Neutrophil (primary cell): ENCODE measurements around the gene RAB3GAP2.
"Not testable (repeated sequence)": the region's sequence is repeated elsewhere in the genome, so short reads cannot be mapped to it uniquely, and the experiment has no call there.

Experiments used
- H3K27ac ChIP-seq: fragments of 200-600 bp; sonication (generic); 2 replicates; pipeline ENCODE4 v1.5.1; 2016; ENCODE audit warnings: mild to moderate bottlenecking, moderate library complexity
- H3K27me3 ChIP-seq: fragments of 200-600 bp; sonication (generic); 2 replicates; pipeline ENCODE4 v1.6.0; 2016; ENCODE audit warnings: mild to moderate bottlenecking
- H3K36me3 ChIP-seq: fragments of 200-600 bp; sonication (generic); 2 replicates; pipeline ENCODE4 v1.5.1; 2017
- H3K4me1 ChIP-seq, 2 experiments: fragments of 200-600 bp in 1 of 2; sonication (generic) in 1 of 2; 1 replicate in 1 of 2; 2 replicates in 1 of 2; pipeline versions ENCODE4 v1.5.1 to v1.6.1; 2013 to 2016; ENCODE audit warnings: low read depth in 1 of 2, low read length in 1 of 2, mild to moderate bottlenecking in 1 of 2, moderate library complexity in 1 of 2; ENCODE audit not compliant: control insufficient read depth in 1 of 2, insufficient read depth in 1 of 2
- H3K4me3 ChIP-seq, 2 experiments: fragments of 200-600 bp in 1 of 2; sonication (generic) in 1 of 2; 1 replicate in 1 of 2; 2 replicates in 1 of 2; pipeline ENCODE4 v1.5.1; 2013 to 2016; ENCODE audit warnings: low read depth in 1 of 2, low read length in 1 of 2, mild to moderate bottlenecking in 1 of 2, moderate library complexity in 1 of 2
- H3K9me3 ChIP-seq: fragments of 200-600 bp; sonication (generic); 2 replicates; pipeline ENCODE4 v1.5.1; 2016
- CTCF ChIP-seq: fragments of 200-600 bp; sonication (generic); IDR thresholded peaks from 2 replicates; pipeline ENCODE4 v1.5.1; 2016; ENCODE audit warnings: antibody characterized with exemption

The RAB3GAP2 gene

DNA sequence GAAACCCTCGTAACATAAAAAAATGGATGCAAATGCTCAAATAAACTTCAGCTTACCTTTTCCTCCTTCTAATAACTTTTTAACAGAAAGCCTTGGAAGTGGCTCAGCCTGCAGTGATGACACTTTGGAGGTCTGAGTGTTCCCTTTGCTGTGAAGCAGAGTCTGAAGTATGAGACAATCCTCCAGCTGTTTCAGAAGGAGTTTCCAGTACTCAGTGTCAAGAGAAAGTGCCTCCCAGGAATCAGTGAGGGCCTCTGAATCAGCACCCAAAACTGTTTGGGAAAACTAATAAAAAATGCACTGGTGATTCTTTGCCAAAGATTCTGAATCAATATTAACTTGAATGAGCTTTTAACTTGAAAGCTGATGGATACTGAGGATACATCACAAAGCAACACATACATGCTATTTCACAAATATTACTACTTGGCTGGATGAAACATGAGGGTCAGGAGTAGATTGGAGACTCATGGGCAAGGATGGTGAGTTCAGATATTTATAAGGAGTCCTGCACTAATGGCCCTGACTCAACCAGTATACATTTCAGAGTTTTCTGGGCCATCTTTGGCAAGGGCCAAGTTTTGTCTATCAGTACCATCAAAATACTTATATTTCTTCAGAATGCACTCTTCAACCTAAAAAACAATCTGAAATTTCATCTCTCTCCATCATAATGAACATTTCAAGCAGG lies 101.3 kb downstream of the RAB3GAP2 start:
- Histone ChIP-seq H3K4me3 (no peak overlapping the region), H3K36me3 (peaks cover 75% of the 10 kb centered on the region), H3K27me3 (no peaks in the 10 kb centered on the region), H3K27ac (no peak overlapping the region), H3K4me1 (no peaks in the 10 kb centered on the region), H3K9me3 (no peaks in the 10 kb centered on the region)
- no peak for TF ChIP-seq CTCF

GRCh38 chr1:220169887-220170286 lies 102.4 kb downstream of the RAB3GAP2 start:
- not testable (repeated sequence) for H3K27me3 ChIP-seq, H3K9me3 ChIP-seq, H3K27ac ChIP-seq, H3K4me1 ChIP-seq, H3K4me3 ChIP-seq
- peaks cover 86% of the 10 kb centered on the region for H3K36me3 ChIP-seq

- Histone ChIP-seq H3K27me3 (no peaks in the 10 kb centered on the region), H3K4me1 (no peaks in the 10 kb centered on the region), H3K27ac (no peak overlapping the region), H3K4me3 (no peak overlapping the region), H3K9me3 (no peaks in the 10 kb centered on the region), H3K36me3 (peaks cover 80% of the 10 kb centered on the region)
- TF ChIP-seq CTCF, result no peak
Measured at GRCh38 chr1:220166853-220167252, 105.4 kb downstream of the RAB3GAP2 start.

DNA sequence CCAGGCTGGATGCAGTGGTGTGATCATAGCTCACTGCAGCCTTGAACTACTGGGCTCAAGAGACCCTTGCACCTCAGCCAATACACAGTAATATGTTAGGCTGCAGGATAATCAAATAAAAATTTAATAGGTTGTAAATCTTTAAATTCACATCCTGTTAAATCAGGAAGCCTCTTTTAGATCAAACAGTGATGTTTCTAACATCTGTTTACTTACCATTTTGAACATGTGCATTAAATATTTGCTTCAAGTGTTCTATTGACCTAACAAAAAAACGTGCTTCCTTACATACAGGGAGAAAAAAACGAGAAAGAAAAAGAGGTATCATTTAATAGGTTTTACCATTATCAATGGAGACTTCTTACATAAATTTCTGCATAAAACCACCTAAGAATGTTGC lies 107.7 kb downstream of the RAB3GAP2 start:
- no peak overlapping the region for H3K27ac ChIP-seq
- H3K4me1 ChIP-seq, result no peaks in the 10 kb centered on the region
- no peak overlapping the region for H3K4me3 ChIP-seq
- peaks cover 70% of the 10 kb centered on the region for H3K36me3 ChIP-seq
- H3K27me3 ChIP-seq, result no peaks in the 10 kb centered on the region
- H3K9me3 ChIP-seq, result no peaks in the 10 kb centered on the region
- no peak for TF ChIP-seq CTCF

- H3K27me3 ChIP-seq, result no peaks in the 10 kb centered on the region
- no peaks in the 10 kb centered on the region for H3K4me1 ChIP-seq
- H3K27ac ChIP-seq, result no peak overlapping the region
- no peaks in the 10 kb centered on the region for H3K9me3 ChIP-seq
- peaks cover 66% of the 10 kb centered on the region for H3K36me3 ChIP-seq
- no peak for TF ChIP-seq CTCF
- no peak overlapping the region for H3K4me3 ChIP-seq
Measured at GRCh38 chr1:220164116-220164515, 108.1 kb downstream of the RAB3GAP2 start.

GRCh38 chr1:220160027-220160426 lies 112.2 kb downstream of the RAB3GAP2 start:
- TF ChIP-seq CTCF, result no peak
- H3K4me1 ChIP-seq, result no peaks in the 10 kb centered on the region
- H3K4me3 ChIP-seq, result no peak overlapping the region
- H3K36me3 ChIP-seq, result peaks cover 66% of the 10 kb centered on the region
- no peak overlapping the region for H3K27ac ChIP-seq
- no peaks in the 10 kb centered on the region for H3K9me3 ChIP-seq
- no peaks in the 10 kb centered on the region for H3K27me3 ChIP-seq
